RWPE2 (cell line): ENCODE results near the gene ZFAND5.

Experiments
- ATAC-seq: fragments of 200-7000 bp; cut with Tn5 transposase; 3 replicates; pipeline ENCODE4 v1.9.1; 2021; ENCODE audit warnings: low read depth
- DNase-seq: peaks from one replicate; pipeline ENCODE4 v3.0.0-alpha.2; 2020; ENCODE audit warnings: low spot score
- H3K27ac ChIP-seq: fragments of 450-650 bp; 2 replicates; pipeline ENCODE4 v1.5.1; 2017; ENCODE audit warnings: mild to moderate bottlenecking; ENCODE audit not compliant: poor library complexity, severe bottlenecking
- H3K27me3 ChIP-seq: fragments of 250-450 bp; sonication (Bioruptor Pico); 2 replicates; pipeline ENCODE4 v1.5.1; 2021; ENCODE audit warnings: mild to moderate bottlenecking, moderate library complexity; ENCODE audit not compliant: insufficient read depth, poor library complexity, severe bottlenecking
- H3K36me3 ChIP-seq: fragments of 250-450 bp; sonication (Bioruptor Pico); 2 replicates; pipeline ENCODE4 v1.5.1; 2020; ENCODE audit warnings: low read depth, mild to moderate bottlenecking, moderate library complexity
- H3K4me1 ChIP-seq: fragments of 250-450 bp; sonication (Bioruptor Pico); 2 replicates; pipeline ENCODE4 v1.5.1; 2021; ENCODE audit warnings: mild to moderate bottlenecking, moderate library complexity; ENCODE audit not compliant: insufficient read depth, poor library complexity, severe bottlenecking
- H3K4me3 ChIP-seq: fragments of 250-450 bp; sonication (Bioruptor Pico); 2 replicates; pipeline ENCODE4 v1.5.1; 2021; ENCODE audit warnings: mild to moderate bottlenecking, moderate library complexity; ENCODE audit not compliant: severe bottlenecking
- H3K9me3 ChIP-seq: fragments of 250-450 bp; sonication (Bioruptor Pico); 2 replicates; pipeline ENCODE4 v1.5.1; 2021; ENCODE audit warnings: mild to moderate bottlenecking, moderate library complexity; ENCODE audit not compliant: severe bottlenecking
- CTCF ChIP-seq: fragments of 450-650 bp; IDR thresholded peaks from one replicate; pipeline ENCODE4 v1.5.1; 2017; ENCODE audit warnings: mild to moderate bottlenecking, moderate library complexity; ENCODE audit not compliant: poor library complexity, severe bottlenecking

Gene ZFAND5

GRCh38 chr9:72327631-72328030 lies 37.4 kb downstream of the ZFAND5 start:
- Histone ChIP-seq H3K36me3 (no peaks in the 10 kb centered on the region), H3K9me3 (no peaks in the 10 kb centered on the region), H3K27ac (no peak overlapping the region), H3K27me3 (no peaks in the 10 kb centered on the region), H3K4me3 (no peak overlapping the region), H3K4me1 (no peaks in the 10 kb centered on the region)
- DNase-seq (no peak), ATAC-seq (no peak)
- no peak for TF ChIP-seq CTCF

GRCh38 chr9:72326641-72327040 lies 38.4 kb downstream of the ZFAND5 start:
- H3K4me3 ChIP-seq: no peak overlapping the region
- no peak for TF ChIP-seq CTCF
- no peak overlapping the region for H3K27ac ChIP-seq
- ATAC-seq: no peak
- H3K36me3 ChIP-seq: no peaks in the 10 kb centered on the region
- H3K9me3 ChIP-seq: no peaks in the 10 kb centered on the region
- no peaks in the 10 kb centered on the region for H3K4me1 ChIP-seq
- no peaks in the 10 kb centered on the region for H3K27me3 ChIP-seq
- no peak for DNase-seq

GRCh38 chr9:72324974-72325373 lies 40.0 kb downstream of the ZFAND5 start:
- H3K9me3 ChIP-seq: no peaks in the 10 kb centered on the region
- ATAC-seq (no peak), DNase-seq (no peak)
- no peak overlapping the region for H3K4me3 ChIP-seq
- no peak for TF ChIP-seq CTCF
- H3K36me3 ChIP-seq: no peaks in the 10 kb centered on the region
- no peak overlapping the region for H3K27ac ChIP-seq
- no peaks in the 10 kb centered on the region for H3K27me3 ChIP-seq
- no peaks in the 10 kb centered on the region for H3K4me1 ChIP-seq

GRCh38 chr9:72322678-72323077 lies 42.3 kb downstream of the ZFAND5 start:
- Histone ChIP-seq H3K4me3 (no peak overlapping the region), H3K4me1 (no peaks in the 10 kb centered on the region), H3K9me3 (no peaks in the 10 kb centered on the region), H3K27me3 (no peaks in the 10 kb centered on the region), H3K36me3 (no peaks in the 10 kb centered on the region), H3K27ac (no peak overlapping the region)
- DNase-seq (no peak), ATAC-seq (no peak)
- no peak for TF ChIP-seq CTCF

- Histone ChIP-seq H3K4me1 (no peaks in the 10 kb centered on the region), H3K4me3 (no peak overlapping the region), H3K27me3 (no peaks in the 10 kb centered on the region), H3K27ac (no peak overlapping the region), H3K9me3 (no peaks in the 10 kb centered on the region), H3K36me3 (no peaks in the 10 kb centered on the region)
- ATAC-seq (no peak), DNase-seq (no peak)
- TF ChIP-seq CTCF: no peak
These were observed 42.7 kb downstream of the ZFAND5 start for GRCh38 chr9:72322259-72322658.
